GM21526 (cell line): ENCODE measurements around the gene LCT.
A peak's percentile ranks its signal among the peaks of the same experiment; 100 is the strongest.
"Not testable (repeated sequence)": the region's sequence is repeated elsewhere in the genome, so short reads cannot be mapped to it uniquely, and the experiment has no call there.

Experiments
- ATAC-seq: cut with Tn5 transposase; IDR thresholded peaks from one replicate; pipeline ENCODE4 v1.9.1; 2021; ENCODE audit warnings: moderate library complexity; ENCODE audit not compliant: unreplicated experiment, low FRiP score

Gene LCT

DNA sequence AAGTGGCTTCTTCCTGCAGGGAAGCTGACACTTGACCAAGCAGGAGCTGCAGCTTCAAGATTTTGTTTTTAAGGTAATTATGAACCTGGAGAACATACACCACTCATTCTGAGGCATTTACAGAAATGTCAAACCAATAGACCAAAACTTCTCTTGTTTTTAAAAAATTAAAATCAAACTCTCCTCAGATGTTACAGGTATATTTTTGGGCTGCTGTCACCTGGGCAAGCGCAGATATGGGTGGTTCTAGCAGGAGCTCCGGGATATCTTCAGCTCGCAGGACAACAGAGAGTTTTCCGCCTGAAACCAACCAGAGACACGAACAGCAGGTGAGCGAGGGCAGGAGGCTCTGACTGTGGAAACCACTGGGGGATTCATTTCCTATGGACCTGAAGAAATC, 4.1 kb downstream of the LCT start:
- no peak for ATAC-seq

DNA sequence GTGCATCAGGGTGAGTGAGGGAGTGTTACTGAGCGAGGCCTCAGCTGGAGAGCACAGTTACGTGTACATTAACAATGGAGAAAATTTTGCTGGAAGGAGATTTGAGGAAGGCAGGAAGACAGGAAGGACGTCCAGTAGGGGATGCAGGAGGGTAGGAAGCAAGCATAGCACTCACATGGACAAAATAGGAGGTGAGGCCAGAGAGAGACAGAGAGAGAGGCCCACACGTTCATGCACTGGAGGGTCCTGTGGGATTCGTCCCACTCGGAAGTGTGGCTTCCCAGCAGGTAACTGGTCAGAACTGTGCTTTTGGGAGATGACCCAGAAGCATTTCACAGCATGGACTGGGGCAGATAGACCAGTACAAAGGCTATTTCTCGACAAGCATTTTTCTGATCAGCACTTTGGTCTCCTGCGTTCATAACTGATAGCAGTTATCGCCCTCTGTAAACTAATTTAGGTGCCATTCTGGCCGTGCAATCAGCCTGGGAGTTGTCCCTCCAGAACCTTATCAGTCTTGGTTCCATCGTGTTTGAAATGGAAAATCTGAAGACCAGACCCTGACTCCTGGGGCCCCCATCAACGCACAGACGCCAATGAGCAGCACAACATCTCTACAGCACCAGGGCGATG, 5.7 kb downstream of the LCT start:
- no peak for ATAC-seq

DNA sequence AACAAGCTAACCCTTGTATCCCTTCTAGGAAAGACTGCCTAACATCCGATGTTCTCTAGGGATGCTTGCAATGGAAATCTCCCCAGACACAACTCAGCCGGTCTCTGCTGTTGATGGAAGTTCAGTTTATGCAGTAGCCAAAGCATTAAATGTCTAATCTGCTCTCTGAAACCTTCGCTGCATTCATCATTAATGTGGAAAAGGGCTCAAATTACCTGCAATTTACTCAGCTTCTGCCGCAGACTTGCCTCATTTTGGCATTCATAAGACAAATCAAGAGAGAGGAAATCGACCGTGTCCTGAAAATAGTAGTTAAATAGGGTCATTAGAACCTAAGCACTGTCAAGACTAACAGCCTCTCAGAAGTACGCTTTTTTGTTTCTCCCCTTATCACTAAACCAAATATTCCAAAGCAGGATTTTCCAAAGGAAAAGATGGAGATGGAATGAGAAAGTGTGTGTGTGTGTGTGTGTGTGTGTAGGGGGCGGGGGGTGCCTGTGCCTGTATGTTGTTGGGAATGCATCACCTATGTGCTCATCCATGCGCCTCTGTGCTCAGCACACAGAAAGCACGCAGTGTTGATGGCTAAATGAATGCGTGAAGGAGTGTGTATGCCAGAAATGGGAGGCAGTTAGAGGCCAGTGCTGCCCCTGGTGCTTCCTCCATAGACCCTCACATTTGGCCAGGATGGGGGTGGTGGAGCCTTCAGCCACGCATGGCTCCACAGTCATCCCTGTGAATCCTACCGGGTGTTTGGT, 7.4 kb downstream of the LCT start:
- ATAC-seq: no peak

- ATAC-seq: no peak
These were observed 10.4 kb downstream of the LCT start for GRCh38 chr2:135826544-135826943.

DNA sequence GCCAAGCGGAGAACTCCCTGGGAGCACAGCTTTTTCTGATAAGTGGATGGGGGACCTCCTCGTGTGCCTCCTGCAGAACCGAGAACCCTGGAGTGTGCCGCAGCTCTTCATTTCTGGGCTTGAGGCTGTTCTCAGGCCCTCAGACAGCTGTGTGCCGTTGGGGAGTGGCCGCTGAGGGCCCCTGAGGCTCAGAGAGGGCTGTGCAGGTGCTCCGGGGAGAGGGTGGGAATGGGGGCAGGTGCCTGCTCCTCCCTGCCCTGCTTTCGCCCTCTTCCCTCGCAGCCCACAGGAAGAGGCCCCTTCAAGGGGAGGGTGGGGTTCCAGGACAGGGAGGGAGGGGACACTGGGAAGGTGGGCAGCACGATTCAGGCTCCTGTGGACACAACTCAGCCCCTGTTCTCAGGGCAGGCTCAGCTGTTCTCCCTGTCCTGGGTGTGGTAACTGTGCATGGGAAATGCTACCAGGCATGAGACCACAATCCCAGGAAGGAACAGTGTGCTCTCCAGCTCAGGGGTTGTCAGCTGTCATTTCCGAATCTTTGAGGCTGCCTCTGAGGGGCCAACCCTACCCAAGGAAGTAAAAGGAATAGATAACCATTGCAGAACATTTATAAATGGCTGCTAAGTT, 11.3 kb downstream of the LCT start:
- ATAC-seq: no peak

DNA sequence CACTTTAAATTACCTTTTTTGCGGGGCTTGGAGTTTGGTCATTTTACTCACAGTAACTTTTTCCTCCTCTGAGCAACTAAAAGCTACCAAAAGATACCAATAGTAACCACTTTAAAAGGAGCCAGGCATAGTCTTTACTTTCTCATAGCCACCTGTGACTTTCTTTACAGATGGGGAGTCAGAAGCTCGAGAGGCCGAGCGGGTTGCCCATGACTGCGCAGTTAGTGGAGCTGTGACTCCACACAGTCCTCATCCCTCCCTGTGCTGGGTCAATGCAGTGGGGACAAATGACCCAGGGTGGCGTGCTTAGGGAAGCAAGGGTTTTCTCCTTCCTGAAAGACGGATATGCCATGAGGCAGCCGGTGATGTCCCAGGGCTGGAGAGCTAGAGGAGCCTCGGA, 11.9 kb downstream of the LCT start:
- no peak for ATAC-seq

DNA sequence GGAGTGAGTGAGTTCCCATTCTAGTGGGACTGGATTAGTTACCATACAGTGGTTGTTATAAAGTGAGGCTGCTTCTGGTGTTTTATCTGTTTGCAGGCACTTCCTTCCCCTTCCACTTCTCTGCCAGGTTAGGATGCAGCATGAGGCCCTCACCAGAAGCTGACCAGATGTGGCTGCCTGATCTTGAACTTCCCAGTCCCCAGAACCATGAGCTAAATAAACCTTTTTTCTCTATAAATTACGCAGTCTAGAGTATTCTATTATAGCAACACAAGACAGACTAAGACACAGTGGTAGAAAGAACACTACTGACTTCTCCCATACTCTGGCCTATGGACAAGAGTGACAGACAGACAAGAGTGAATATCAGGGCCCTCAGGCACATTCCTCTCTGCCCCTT, 14.1 kb downstream of the LCT start:
- ATAC-seq: no peak

DNA sequence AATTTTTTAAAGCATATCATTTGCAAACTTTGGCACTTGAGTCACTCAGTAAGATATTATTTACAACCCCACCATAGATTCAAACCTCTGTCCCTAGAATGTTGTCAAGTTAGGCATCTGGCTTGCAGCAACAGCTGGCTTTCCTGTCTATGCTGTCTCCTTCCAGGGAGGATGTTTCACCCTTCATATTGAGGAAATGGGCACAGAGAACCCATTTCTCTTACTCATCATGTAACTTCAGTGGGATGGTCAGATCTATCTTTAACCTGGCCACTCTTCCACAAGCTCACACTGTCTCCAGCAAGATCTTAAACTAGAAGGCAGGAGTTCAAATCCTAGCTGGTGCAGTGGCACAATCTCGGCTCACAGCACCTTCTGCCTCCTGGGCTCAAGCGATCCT, 15.8 kb downstream of the LCT start:
- no peak for ATAC-seq

DNA sequence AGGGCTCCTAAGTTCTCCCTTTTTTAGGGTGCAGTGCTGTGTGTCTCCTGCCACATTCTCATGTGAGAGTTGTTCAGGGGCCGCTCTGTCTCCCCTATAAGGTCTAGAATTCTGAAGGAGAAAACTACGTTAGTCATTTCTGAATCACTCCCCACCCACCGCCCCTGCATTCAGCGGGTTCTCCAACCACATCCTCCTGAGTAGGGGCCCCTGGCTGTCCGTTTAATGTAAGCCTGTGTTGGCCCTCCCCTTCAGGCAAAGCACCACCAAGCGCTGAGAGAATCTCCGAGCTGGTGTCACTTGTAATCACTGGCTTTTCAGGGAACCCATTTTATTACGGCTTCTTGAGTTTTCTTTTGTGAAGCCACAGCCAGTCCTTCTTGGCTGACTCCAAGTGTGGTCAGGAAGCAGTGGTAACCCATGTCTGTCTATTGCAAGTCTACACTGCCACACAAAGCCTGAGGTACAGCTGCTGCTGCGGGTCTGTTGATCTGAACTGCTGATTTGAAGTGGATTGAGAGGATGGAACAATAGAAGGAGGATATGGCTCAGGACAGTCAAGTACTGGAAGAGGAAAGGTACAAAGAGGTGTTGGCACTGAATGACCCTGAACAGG, 16.9 kb downstream of the LCT start:
- ATAC-seq: peak; percentile 92

DNA sequence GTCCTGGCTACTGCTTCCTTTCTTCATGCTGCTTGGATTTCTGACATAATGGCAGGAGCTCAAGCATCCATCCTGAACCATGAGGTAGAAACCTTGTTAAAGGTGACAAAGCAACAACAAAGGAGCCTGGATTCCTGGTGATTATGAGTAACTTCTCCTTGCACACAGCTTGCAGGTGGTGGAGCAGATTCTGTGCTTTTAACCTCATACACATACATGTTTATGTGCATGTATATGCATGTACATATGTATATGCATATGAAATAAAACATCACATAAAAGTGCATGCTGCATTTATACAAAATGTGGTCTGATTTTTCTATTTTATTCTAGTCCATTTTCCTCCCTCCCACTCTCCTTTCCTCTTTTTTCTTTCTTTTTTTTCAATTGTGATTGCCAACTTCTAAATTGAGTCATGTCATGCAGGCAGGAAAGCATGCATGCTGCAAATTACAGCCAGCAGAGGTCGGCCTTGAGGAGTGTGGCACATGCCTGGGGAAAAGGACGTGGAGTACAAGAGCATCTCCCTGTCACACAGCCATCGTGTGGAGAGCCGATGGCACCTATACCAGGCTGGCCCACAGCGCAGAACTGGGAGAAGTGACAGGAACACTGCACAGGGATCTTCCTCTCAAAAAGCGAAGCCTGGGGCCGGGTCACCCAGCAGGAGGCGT, 17.9 kb downstream of the LCT start:
- no peak for ATAC-seq

- ATAC-seq: no peak
These were observed 19.0 kb downstream of the LCT start for GRCh38 chr2:135817951-135818350.

DNA sequence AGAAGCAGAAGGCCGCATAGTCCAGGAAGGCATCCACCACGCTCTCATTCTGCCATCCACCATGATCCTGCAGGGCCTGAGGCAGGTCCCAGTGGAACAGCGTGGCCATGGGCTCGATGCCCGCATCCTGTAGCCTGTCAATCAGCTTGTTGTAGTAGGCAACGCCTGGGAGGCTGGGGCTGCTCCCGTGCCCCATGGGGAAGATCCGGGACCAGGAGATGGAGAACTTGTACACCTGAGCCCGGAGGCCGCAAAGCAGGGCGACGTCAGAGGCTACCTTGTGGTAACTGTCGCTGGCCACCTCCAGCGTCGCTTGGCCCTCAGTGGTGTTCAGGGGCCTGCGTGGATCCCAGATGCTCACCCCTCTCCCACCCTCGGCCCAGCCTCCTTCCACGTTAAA, 19.5 kb downstream of the LCT start:
- no peak for ATAC-seq

DNA sequence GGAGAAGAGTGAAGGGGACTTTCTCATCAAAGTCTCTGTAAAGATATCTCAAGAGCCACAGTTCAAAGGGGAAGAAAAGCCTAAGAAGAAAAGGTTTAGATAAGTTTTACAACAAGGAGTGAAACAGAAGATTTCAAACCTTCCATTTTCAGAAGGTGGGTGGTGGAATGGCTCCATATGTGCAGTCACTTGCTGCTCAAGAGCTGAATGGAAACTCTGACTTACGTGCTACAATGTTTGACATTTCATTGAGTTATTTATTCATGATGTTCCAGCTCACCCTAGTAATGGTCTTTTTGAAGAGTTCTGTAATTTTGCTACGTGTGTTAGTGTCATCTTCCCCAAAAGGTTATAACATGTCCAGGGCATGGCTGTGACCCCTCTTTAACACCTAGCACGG, 21.7 kb downstream of the LCT start:
- ATAC-seq: no peak

DNA sequence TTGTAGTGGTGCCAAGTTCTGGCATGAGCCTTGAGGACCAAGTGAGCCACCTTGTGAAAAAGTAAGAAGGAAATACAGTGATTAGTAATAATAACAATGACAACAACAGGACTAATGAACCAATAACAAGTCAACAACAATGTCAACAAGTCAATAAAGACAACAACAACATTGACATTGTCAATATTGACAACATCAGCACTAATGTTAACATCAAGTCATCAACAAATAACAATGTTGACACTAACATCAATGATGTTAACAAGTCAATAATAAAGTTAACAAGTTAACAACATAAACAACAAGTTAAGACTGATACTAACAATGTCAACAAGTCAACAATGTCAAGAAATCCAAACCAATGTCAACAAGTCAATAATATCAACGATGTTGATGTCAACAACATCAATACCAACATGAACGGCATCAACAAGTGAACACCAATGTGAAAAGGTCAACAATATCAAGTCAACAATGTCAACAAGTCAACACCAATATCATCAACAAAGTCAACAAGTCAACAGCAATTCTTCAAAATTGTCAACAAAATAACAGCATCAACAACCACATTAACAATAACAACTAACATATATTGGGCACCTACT, 24.0 kb downstream of the LCT start:
- no peak for ATAC-seq

- not testable (repeated sequence) for ATAC-seq
These were observed 29.1 kb downstream of the LCT start for GRCh38 chr2:135807874-135808273.

DNA sequence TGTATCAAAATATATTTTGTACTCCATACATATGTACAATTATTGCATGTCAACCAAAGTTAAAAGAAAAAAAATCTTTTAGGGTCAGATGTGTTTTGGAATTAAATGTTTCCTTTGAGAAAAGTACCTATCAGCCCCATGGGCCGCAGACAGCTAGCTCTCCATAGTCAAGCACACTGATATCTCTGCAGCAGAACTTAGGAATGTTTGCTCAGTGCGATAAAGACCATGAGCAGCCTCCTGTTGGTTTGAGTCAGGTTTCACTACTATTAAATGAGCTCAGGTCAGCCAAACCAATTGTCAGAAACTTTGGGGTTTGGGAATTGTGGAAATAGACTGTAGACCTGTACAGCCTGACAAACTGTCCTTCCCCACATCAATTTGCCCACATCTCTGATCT, 33.7 kb downstream of the LCT start:
- ATAC-seq: no peak

DNA sequence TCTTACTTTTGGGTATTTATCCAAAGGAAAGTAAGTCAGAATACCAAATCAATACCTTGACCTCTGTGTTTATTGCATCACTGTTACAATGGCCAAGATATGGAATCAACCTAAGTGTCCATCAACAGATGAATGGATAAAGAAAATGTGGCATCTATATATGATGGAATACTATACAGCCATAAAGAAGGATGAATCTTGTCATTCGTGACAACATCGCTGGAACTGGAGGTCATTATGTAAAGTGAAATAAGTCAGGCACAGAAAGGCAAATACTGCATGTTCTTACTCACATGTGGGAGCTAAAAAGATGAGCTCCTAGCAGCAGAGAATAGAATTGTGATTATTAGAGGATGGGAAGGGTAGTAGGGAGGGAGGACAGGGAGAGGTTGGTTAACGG, 34.6 kb downstream of the LCT start:
- ATAC-seq: no peak

- ATAC-seq: no peak
These were observed 36.2 kb downstream of the LCT start for GRCh38 chr2:135800513-135801460.

- ATAC-seq: no peak
These were observed 37.2 kb downstream of the LCT start for GRCh38 chr2:135799738-135800137.

GRCh38 chr2:135798762-135799161, 38.2 kb downstream of the LCT start:
- no peak for ATAC-seq
